HepG2 (cell line): ENCODE data around the gene CLIC4. TPM values are rescaled to one million over a fixed set of nuclear protein-coding genes. Genes with fewer than 3 reads are reported as not detected.

Source experiments
- CHD4 ChIP-seq: fragments of 200-600 bp; sonication (generic); IDR thresholded peaks from 2 replicates; pipeline ENCODE4 v1.7.0; 2017; ENCODE audit warnings: mild to moderate bottlenecking, low read length, borderline replicate concordance
- DBP ChIP-seq: sonication (generic); formaldehyde crosslinking; IDR thresholded peaks from 2 replicates; pipeline ENCODE4 v1.4.0; 2020; ENCODE audit warnings: missing genetic modification reagents; ENCODE audit errors: not compliant biosample characterization
- FIP1L1 ChIP-seq: fragments of 200-400 bp; formaldehyde crosslinking; IDR thresholded peaks from 2 replicates; pipeline ENCODE4 v1.6.1; 2018; ENCODE audit warnings: low read depth, mild to moderate bottlenecking, low read length, moderate library complexity, borderline replicate concordance; ENCODE audit not compliant: insufficient read depth
- FOXJ3 ChIP-seq: sonication (generic); formaldehyde crosslinking; IDR thresholded peaks from 2 replicates; pipeline ENCODE4 v1.4.0; 2020; ENCODE audit warnings: missing genetic modification reagents, mild to moderate bottlenecking, borderline replicate concordance
- GMEB2 ChIP-seq: IDR thresholded peaks from 2 replicates; pipeline ENCODE4 v1.6.1; 2016; ENCODE audit warnings: missing biosample characterization, missing genetic modification reagents, low read depth
- HNF4A ChIP-seq: sonication (generic); formaldehyde crosslinking; IDR thresholded peaks from 2 replicates; pipeline ENCODE4 v1.4.0; 2020; ENCODE audit warnings: missing genetic modification reagents
- KIAA2018 ChIP-seq: sonication (generic); formaldehyde crosslinking; IDR thresholded peaks from 2 replicates; pipeline ENCODE4 v1.5.0; 2020; ENCODE audit warnings: mild to moderate bottlenecking, missing genetic modification reagents, borderline replicate concordance
- LBX2 ChIP-seq: sonication (generic); formaldehyde crosslinking; IDR thresholded peaks from 2 replicates; pipeline ENCODE4 v1.5.0; 2020; ENCODE audit warnings: missing genetic modification reagents, mild to moderate bottlenecking, borderline replicate concordance
- MEF2D ChIP-seq: sonication (generic); formaldehyde crosslinking; IDR thresholded peaks from 2 replicates; pipeline ENCODE4 v1.5.1; 2020; ENCODE audit warnings: mild to moderate bottlenecking, missing genetic modification reagents
- MZF1 ChIP-seq: sonication (generic); formaldehyde crosslinking; IDR thresholded peaks from 2 replicates; pipeline ENCODE4 v1.8.1; 2023; ENCODE audit warnings: mild to moderate bottlenecking, missing genetic modification reagents, borderline replicate concordance
- SNRNP70 ChIP-seq: fragments of 200-400 bp; formaldehyde crosslinking; IDR thresholded peaks from 2 replicates; pipeline ENCODE4 v1.6.1; 2017; ENCODE audit warnings: mild to moderate bottlenecking, low read depth, low read length, moderate library complexity
- SRY ChIP-seq: sonication (generic); formaldehyde crosslinking; IDR thresholded peaks from 2 replicates; pipeline ENCODE4 v1.8.0; 2022; ENCODE audit warnings: mild to moderate bottlenecking, missing genetic modification reagents
- STAT5B ChIP-seq: sonication (generic); formaldehyde crosslinking; IDR thresholded peaks from 2 replicates; pipeline ENCODE4 v1.4.0; 2020; ENCODE audit warnings: missing genetic modification reagents
- ZMYM3 ChIP-seq: sonication (generic); formaldehyde crosslinking; IDR thresholded peaks from 2 replicates; pipeline ENCODE4 v1.5.1; 2020; ENCODE audit warnings: mild to moderate bottlenecking, missing genetic modification reagents
- ZNF317 ChIP-seq: sonication (generic); formaldehyde crosslinking; IDR thresholded peaks from 2 replicates; pipeline ENCODE4 v1.5.0; 2020; ENCODE audit warnings: mild to moderate bottlenecking, missing genetic modification reagents
- polyA plus RNA-seq, 8 experiments: library from polyadenylated mRNA; depleted of rRNA in 3 of 8; stranded (reverse) in 7 of 8; unstranded in 1 of 8; fragments of >200 nt; fragmentation: Illumina TruSeq in 4 of 8; extraction: Trizol in 4 of 8; gene quantifications; 2 replicates each; pipeline versions ENCODE4 v1.2.1 to v1.2.3, GENCODE V29; 2011 to 2016; ENCODE audit warnings: low read depth in 4 of 8, missing spikeins in 1 of 8, mixed read lengths in 1 of 8; ENCODE audit not compliant: insufficient read depth in 1 of 8
- total RNA-seq, 5 experiments: library from RNA; depleted of rRNA; stranded (reverse); fragments of >200 nt; fragmentation: Illumina TruSeq; extraction: Trizol; gene quantifications; 2 replicates each; pipeline ENCODE4 v1.2.3, GENCODE V29; 2016; ENCODE audit warnings: low read depth in 1 of 5

CLIC4 gene
- total and polyA plus RNA-seq, 2 of the 13 experiments (the other 11 are each of a cell fraction or from before 2014, with no cell fraction given): 23.3 to 77.4 TPM

GRCh38 chr1:24744911-24745710 lies at the start of gene CLIC4 (continued):
- peak; percentile 50; the same call in 1 of the 2 replicates for TF ChIP-seq ZMYM3
- peak; percentile 30; the same call in 1 of the 2 replicates for TF ChIP-seq SRY (CRISPR knock-in tag)
- no peak for TF ChIP-seq GMEB2 (CRISPR knock-in tag)
- no peak for TF ChIP-seq FIP1L1
- TF ChIP-seq HNF4A: peak; percentile 51
- TF ChIP-seq ZNF317 (CRISPR knock-in tag): peak; percentile 77; the same call in 1 of the 2 replicates
- TF ChIP-seq LBX2 (CRISPR knock-in tag): peak; percentile 63; the same call in 1 of the 2 replicates
- TF ChIP-seq STAT5B: no peak
- no peak for TF ChIP-seq SNRNP70
- TF ChIP-seq FOXJ3 (CRISPR knock-in tag): no peak
- TF ChIP-seq MEF2D (CRISPR knock-in tag): peak; percentile 68
- TF ChIP-seq DBP (CRISPR knock-in tag): no peak
- no peak for TF ChIP-seq MZF1 (CRISPR knock-in tag)
- no peak for TF ChIP-seq CHD4
- no peak for TF ChIP-seq KIAA2018 (CRISPR knock-in tag)
